DND-41 (cell line): Measurements from ENCODE around the gene OAS1.

ENCODE experiments used
- ATAC-seq: fragments of 200-7000 bp; cut with Tn5 transposase; 3 replicates; pipeline ENCODE4 v1.9.1; 2021; ENCODE audit warnings: low read depth; ENCODE audit not compliant: insufficient read depth
- DNase-seq: peaks from one replicate; pipeline ENCODE4 v3.0.0-alpha.2; 2020
- H2AFZ ChIP-seq: 2 replicates; pipeline ENCODE4 v1.6.0; 2012; ENCODE audit warnings: low read depth, low read length
- H3K27ac ChIP-seq: 2 replicates; pipeline ENCODE4 v1.5.1; 2012; ENCODE audit warnings: low read length, inconsistent platforms
- H3K27me3 ChIP-seq: fragments of 200-600 bp; sonication (generic); 2 replicates; pipeline ENCODE4 v1.6.0; 2012; ENCODE audit warnings: low read length, mild to moderate bottlenecking, inconsistent platforms; ENCODE audit not compliant: insufficient read depth, poor library complexity
- H3K36me3 ChIP-seq: 2 replicates; pipeline ENCODE4 v1.5.1; 2012; ENCODE audit warnings: low read length, inconsistent platforms; ENCODE audit not compliant: insufficient read depth
- H3K4me1 ChIP-seq: 2 replicates; pipeline ENCODE4 v1.5.1; 2012; ENCODE audit warnings: mild to moderate bottlenecking, low read length; ENCODE audit not compliant: insufficient read depth
- H3K4me2 ChIP-seq: 2 replicates; pipeline ENCODE4 v1.6.0; 2012; ENCODE audit warnings: mild to moderate bottlenecking, moderate library complexity, low read length, inconsistent platforms; ENCODE audit not compliant: insufficient read depth
- H3K4me3 ChIP-seq, 2 experiments: fragments of 200-600 bp in 1 of 2; shearing (Covaris generic) in 1 of 2; 2 replicates each; pipeline ENCODE4 v1.5.1; 2012 to 2016; ENCODE audit warnings: inconsistent platforms in 2 of 2, low read length in 2 of 2, mild to moderate bottlenecking in 2 of 2, low read depth in 1 of 2, moderate library complexity in 1 of 2
- H3K79me2 ChIP-seq: 2 replicates; pipeline ENCODE4 v1.6.0; 2012; ENCODE audit warnings: low read length, inconsistent platforms; ENCODE audit not compliant: insufficient read depth
- H3K9ac ChIP-seq: 2 replicates; pipeline ENCODE4 v1.6.0; 2012; ENCODE audit warnings: low read depth, mild to moderate bottlenecking, inconsistent platforms, low read length, moderate library complexity
- H3K9me3 ChIP-seq: 2 replicates; pipeline ENCODE4 v1.5.1; 2012; ENCODE audit warnings: low read length, moderate library complexity, mild to moderate bottlenecking, inconsistent platforms; ENCODE audit not compliant: insufficient read depth, severe bottlenecking
- H4K20me1 ChIP-seq: 2 replicates; pipeline ENCODE4 v1.6.0; 2012; ENCODE audit warnings: low read length; ENCODE audit not compliant: insufficient read depth
- EZH2 ChIP-seq: IDR thresholded peaks from 3 replicates; pipeline ENCODE4 v1.6.1; 2012; ENCODE audit warnings: borderline replicate concordance, low read depth, mild to moderate bottlenecking, moderate library complexity, low read length, inconsistent platforms; ENCODE audit not compliant: severe bottlenecking
- TF ChIP-seq, protein P1 (sequence below): IDR thresholded peaks from 2 replicates; pipeline ENCODE4 v1.5.1; 2012; ENCODE audit warnings: borderline replicate concordance, low read length, moderate library complexity, mild to moderate bottlenecking; ENCODE audit not compliant: poor library complexity, severe bottlenecking; ENCODE audit errors: extremely low read depth

OAS1 gene

DNA sequence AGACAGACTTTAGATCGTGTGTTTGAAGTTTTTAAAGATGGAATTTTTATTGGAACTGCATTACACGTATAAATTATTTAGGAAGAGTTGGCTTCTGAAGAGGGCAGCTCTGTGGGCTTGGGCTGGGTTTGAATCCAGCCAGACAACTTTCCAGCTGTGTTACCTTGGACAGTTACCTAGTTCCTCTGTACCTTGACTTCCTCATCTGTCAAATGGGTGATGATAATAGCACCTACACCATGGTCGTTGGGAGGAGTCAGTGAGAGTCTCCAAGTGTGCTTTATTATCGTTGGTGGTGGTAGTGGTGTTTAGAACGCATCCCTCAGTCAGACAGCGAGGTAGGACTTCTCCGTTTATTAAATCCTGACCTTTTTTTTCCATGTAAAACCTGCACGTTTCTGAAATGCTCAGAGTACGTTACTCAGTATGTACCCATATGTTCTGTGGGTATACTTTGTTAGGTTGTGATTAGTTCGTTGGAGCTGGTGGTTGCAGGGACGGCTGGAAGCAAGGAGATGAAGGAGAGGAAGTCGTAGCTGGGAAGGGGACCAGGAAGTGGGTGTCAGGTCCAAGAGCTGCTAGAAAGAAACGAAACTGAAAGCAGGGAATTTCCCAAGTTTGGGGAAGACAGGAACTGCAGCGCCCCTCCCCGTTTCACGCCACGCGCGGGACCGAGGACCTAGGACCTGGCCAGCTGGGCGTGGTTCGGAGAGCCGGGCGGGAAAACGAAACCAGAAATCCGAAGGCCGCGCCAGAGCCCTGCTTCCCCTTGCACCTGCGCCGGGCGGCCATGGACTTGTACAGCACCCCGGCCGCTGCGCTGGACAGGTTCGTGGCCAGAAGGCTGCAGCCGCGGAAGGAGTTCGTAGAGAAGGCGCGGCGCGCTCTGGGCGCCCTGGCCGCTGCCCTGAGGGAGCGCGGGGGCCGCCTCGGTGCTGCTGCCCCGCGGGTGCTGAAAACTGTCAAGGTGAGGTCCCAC is 31.3 kb downstream of the OAS1 start, which contains the start of gene OAS3:
TSS of gene OAS3 (plus strand) at position 734 of the 979 bp plus-strand sequence. CDS start at position 791, 57 bp downstream.
- peak within 1 kb of the TSS; percentile 81 for H3K9ac ChIP-seq
- 0 out of 2 replicates have a peak, but pooled peaks cover 3% of the 10 kb centered on the region for H3K79me2 ChIP-seq
- no peaks in the 10 kb centered on the region for H4K20me1 ChIP-seq
- H3K27me3 ChIP-seq, result no peaks in the 10 kb centered on the region
- peak within 1 kb of the TSS; percentile 80 for H3K4me2 ChIP-seq
- TF ChIP-seq, protein P1, sequence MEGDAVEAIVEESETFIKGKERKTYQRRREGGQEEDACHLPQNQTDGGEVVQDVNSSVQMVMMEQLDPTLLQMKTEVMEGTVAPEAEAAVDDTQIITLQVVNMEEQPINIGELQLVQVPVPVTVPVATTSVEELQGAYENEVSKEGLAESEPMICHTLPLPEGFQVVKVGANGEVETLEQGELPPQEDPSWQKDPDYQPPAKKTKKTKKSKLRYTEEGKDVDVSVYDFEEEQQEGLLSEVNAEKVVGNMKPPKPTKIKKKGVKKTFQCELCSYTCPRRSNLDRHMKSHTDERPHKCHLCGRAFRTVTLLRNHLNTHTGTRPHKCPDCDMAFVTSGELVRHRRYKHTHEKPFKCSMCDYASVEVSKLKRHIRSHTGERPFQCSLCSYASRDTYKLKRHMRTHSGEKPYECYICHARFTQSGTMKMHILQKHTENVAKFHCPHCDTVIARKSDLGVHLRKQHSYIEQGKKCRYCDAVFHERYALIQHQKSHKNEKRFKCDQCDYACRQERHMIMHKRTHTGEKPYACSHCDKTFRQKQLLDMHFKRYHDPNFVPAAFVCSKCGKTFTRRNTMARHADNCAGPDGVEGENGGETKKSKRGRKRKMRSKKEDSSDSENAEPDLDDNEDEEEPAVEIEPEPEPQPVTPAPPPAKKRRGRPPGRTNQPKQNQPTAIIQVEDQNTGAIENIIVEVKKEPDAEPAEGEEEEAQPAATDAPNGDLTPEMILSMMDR, result no peak
- TF ChIP-seq EZH2, result no peak
- ATAC-seq (peak; percentile 79), DNase-seq (peak; percentile 80)
- peak within 1 kb of the TSS; percentile 92 for H2AFZ ChIP-seq
- H3K4me3 ChIP-seq, result peak within 1 kb of the TSS; percentile 51 to 80
- peaks cover 30% of the 10 kb centered on the region for H3K4me1 ChIP-seq
- no peaks in the 10 kb centered on the region for H3K9me3 ChIP-seq
- H3K27ac ChIP-seq, result peak within 1 kb of the TSS; percentile 69
- peaks cover 9% of the 10 kb centered on the region; the same call in 1 of the 2 replicates for H3K36me3 ChIP-seq

DNA sequence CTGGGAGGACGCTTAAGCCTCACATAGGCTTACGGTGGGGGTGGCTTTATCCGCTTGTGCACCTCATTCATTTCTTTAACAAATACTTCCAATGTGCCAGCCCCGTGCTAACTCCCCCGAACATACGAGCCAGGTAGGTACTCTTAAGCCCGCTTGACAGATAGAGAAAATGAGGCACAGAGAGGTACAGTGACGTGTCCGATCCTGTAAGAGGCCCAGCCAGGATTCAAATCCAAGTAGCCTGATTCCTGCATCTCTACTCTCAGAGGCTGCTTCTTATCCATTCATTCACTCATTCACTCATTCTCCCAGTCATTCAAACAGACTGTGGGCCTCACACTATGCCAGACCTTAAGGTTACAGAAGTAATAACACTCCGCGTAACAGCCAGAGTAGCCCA is 32.0 kb downstream of the OAS1 start:
- Histone ChIP-seq H3K79me2 (0 out of 2 replicates have a peak, but pooled peaks cover 3% of the 10 kb centered on the region), H3K36me3 (peaks cover 13% of the 10 kb centered on the region; the same call in 1 of the 2 replicates), H3K9ac (peak overlapping the region; percentile 81), H3K4me1 (peaks cover 30% of the 10 kb centered on the region), H2AFZ (peak overlapping the region; percentile 92), H3K27ac (peak overlapping the region; percentile 69), H3K9me3 (no peaks in the 10 kb centered on the region), H3K4me2 (peak overlapping the region; percentile 80), H4K20me1 (no peaks in the 10 kb centered on the region), H3K4me3 (peak overlapping the region; percentile 51 to 80), H3K27me3 (no peaks in the 10 kb centered on the region)
- TF ChIP-seq, protein P1, result no peak
- TF ChIP-seq EZH2, result no peak
- no peak for DNase-seq
- 0 out of 3 replicates have a peak, but pooled peaks have one; percentile 4 for ATAC-seq

GRCh38 chr12:112939761-112940381 is 33.1 kb downstream of the OAS1 start:
- ATAC-seq (peak; percentile 39; the same call in 2 of the 3 replicates), DNase-seq (peak; percentile 27)
- H3K4me1 ChIP-seq, result peaks cover 30% of the 10 kb centered on the region
- peak overlapping the region; percentile 80 for H3K4me2 ChIP-seq
- H3K4me3 ChIP-seq, result peak overlapping the region; percentile 51 to 80; a peak in 3 of 4 replicates
- H3K27ac ChIP-seq, result peak overlapping the region; percentile 16; the same call in 1 of the 2 replicates
- H3K9me3 ChIP-seq, result no peaks in the 10 kb centered on the region
- H3K9ac ChIP-seq, result peak overlapping the region; percentile 81
- H4K20me1 ChIP-seq, result no peaks in the 10 kb centered on the region
- TF ChIP-seq, protein P1, result no peak
- TF ChIP-seq EZH2, result no peak
- H2AFZ ChIP-seq, result peak overlapping the region; percentile 60
- no peaks in the 10 kb centered on the region for H3K27me3 ChIP-seq
- H3K79me2 ChIP-seq, result 0 out of 2 replicates have a peak, but pooled peaks cover 3% of the 10 kb centered on the region
- H3K36me3 ChIP-seq, result peaks cover 20% of the 10 kb centered on the region
